Measurements from ENCODE around the gene FYB1. TPM values are rescaled to one million over a fixed set of nuclear protein-coding genes. Genes with fewer than 3 reads are reported as not detected.

The FYB1 gene
- total and polyA plus RNA-seq, 2 of the 8 experiments (the other 6 are each of a cell fraction or from before 2014, with no cell fraction given), result not detected

- H3K18ac ChIP-seq (ENCODE audit: extremely low read depth, low read length), result no peak overlapping the region
- H2AFZ ChIP-seq (ENCODE audit: low read length), result no peak overlapping the region
- H3K23me2 ChIP-seq (ENCODE audit: low read depth, low read length), result no peaks in the 10 kb centered on the region
- H3K56ac ChIP-seq (replicated peaks; ENCODE audit: insufficient read length, low read depth, low read length), result no peak overlapping the region
- 87% methylated on average over 11 of the region's 11 CpGs; no CpG with 5 or more reads in 1 of the 2 experiments for WGBS, 2 experiments (ENCODE audit: extremely low coverage in 1 of 2, insufficient coverage in 1 of 2, insufficient read length in 1 of 2, insufficient replicate concordance in 2 of 2, low coverage in 1 of 2, low lambda C conversion rate in 2 of 2, missing lambda C conversion rate in 1 of 2)
- no peaks in the 10 kb centered on the region for H4K20me1 ChIP-seq (replicated peaks in 1 of 2; ENCODE audit: control insufficient read depth in 1 of 2, insufficient read depth in 2 of 2, low read length in 2 of 2)
- H2BK20ac ChIP-seq (ENCODE audit: low read length), result no peak overlapping the region
- no peak overlapping the region for H2BK120ac ChIP-seq (replicated peaks; ENCODE audit: low read depth, low read length)
- no peak overlapping the region for H2BK15ac ChIP-seq (ENCODE audit: low read length)
- H3K36me3 ChIP-seq (ENCODE audit: control insufficient read depth in 2 of 4, insufficient read depth in 4 of 4, low read length in 3 of 4), result no peaks in the 10 kb centered on the region
- ChIA-PET POLR2A (ENCODE audit: partially characterized antibody) (no interaction called here), CTCF (ENCODE audit: partially characterized antibody) (interaction anchor here (0.6 to 7.4 kb wide), 3 partner anchors 16 to 369 kb away, joined by 3 to 44 read pairs (median 3); partner anchors contain the start of gene FYB1)
- no peak overlapping the region for H2AK5ac ChIP-seq (ENCODE audit: low read depth, low read length)
- H3K23ac ChIP-seq (ENCODE audit: insufficient read length), result no peak overlapping the region
- DNase-seq (ENCODE audit: low read depth in 1 of 2, low spot score in 2 of 2) (no peak), FAIRE-seq (no peak)
- H3K79me1 ChIP-seq (ENCODE audit: low read depth, low read length), result no peaks in the 10 kb centered on the region
- no peak overlapping the region for H2BK5ac ChIP-seq (ENCODE audit: low read depth, low read length)
- H3K14ac ChIP-seq (ENCODE audit: insufficient read length), result no peak overlapping the region
- H3K9me3 ChIP-seq (ENCODE audit: insufficient read depth in 2 of 2, low read depth in 1 of 2, low read length in 1 of 2), result no peaks in the 10 kb centered on the region
- no peaks in the 10 kb centered on the region for H3K79me2 ChIP-seq (ENCODE audit: control insufficient read depth in 1 of 2, insufficient read depth in 2 of 2, low read length in 2 of 2)
- no peak overlapping the region for H4K8ac ChIP-seq (ENCODE audit: extremely low read depth, insufficient read depth, low read length)
- no peak overlapping the region for H3K4me3 ChIP-seq (ENCODE audit: extremely low read depth in 1 of 4, insufficient read depth in 2 of 4, low read depth in 3 of 4, low read length in 4 of 4)
- H3K27me3 ChIP-seq (replicated peaks in 1 of 4; ENCODE audit: control insufficient read depth in 3 of 4, extremely low read depth in 1 of 4, insufficient read depth in 3 of 4, low read length in 3 of 4), result no peaks in the 10 kb centered on the region
- no peak overlapping the region for H3K27ac ChIP-seq (ENCODE audit: low read depth, low read length)
- no peak overlapping the region for H2BK12ac ChIP-seq (ENCODE audit: low read depth, low read length)
- H3K4ac ChIP-seq (replicated peaks; ENCODE audit: insufficient read length, low read depth, low read length), result no peak overlapping the region
- no peak overlapping the region for H3K4me2 ChIP-seq (ENCODE audit: insufficient read depth in 1 of 2, low read depth in 2 of 2, low read length in 2 of 2)
- H3K4me1 ChIP-seq (replicated peaks in 1 of 4; ENCODE audit: control insufficient read depth in 3 of 4, insufficient read depth in 4 of 4, low read length in 3 of 4), result no peaks in the 10 kb centered on the region
- no peak overlapping the region for H4K91ac ChIP-seq (replicated peaks; ENCODE audit: insufficient read length, low read length)
- no peak overlapping the region for H3K9ac ChIP-seq (replicated peaks in 1 of 4; ENCODE audit: extremely low read depth in 1 of 4, low read depth in 3 of 4, low read length in 3 of 4)
- H4K5ac ChIP-seq (ENCODE audit: insufficient read length, low read depth, low read length), result no peak overlapping the region
- no peak for TF ChIP-seq BACH1 (IDR thresholded peaks at IDR 0.05; ENCODE audit: low read length)
- no peak for TF ChIP-seq EGR1 (IDR thresholded peaks at IDR 0.05; ENCODE audit: borderline replicate concordance, low read depth, low read length)
- no peak for TF ChIP-seq GABPA (IDR thresholded peaks at IDR 0.05; ENCODE audit: borderline replicate concordance, insufficient read depth, low read length)
- no peak for TF ChIP-seq RNF2 (IDR thresholded peaks at IDR 0.05; ENCODE audit: borderline replicate concordance, low read depth, low read length, missing control alignments, poor library complexity, severe bottlenecking)
- no peak for TF ChIP-seq CREB1 (IDR thresholded peaks at IDR 0.05)
- no peak for TF ChIP-seq PHF8 (conservative IDR thresholded peaks at IDR 0.05; ENCODE audit: low read depth, low read length)
- TF ChIP-seq HDAC6 (IDR thresholded peaks at IDR 0.05; ENCODE audit: low read depth, low read length), result no peak
- TF ChIP-seq EZH2 (IDR thresholded peaks at IDR 0.05; ENCODE audit: low read depth, low read length, severe bottlenecking), result no peak
- TF ChIP-seq ASH2L (IDR thresholded peaks at IDR 0.05; ENCODE audit: low read length), result no peak
- TF ChIP-seq MAX (IDR thresholded peaks at IDR 0.05), result no peak
- TF ChIP-seq SAP30 (IDR thresholded peaks at IDR 0.05; ENCODE audit: insufficient read depth, insufficient replicate concordance, low read length), result no peak
- TF ChIP-seq FOSL1 (IDR thresholded peaks at IDR 0.05; ENCODE audit: insufficient read depth, low read depth, low read length), result no peak
Observed at GRCh38 chr5:39201781-39202596, 17.4 kb downstream of the FYB1 start.

Measured in H1 (cell line).